HG03354 (cell line): ENCODE data around the gene HIP1.
"Not testable (repeated sequence)": the region's sequence is repeated elsewhere in the genome, so short reads cannot be mapped to it uniquely, and the experiment has no call there.

ENCODE experiments used
- ATAC-seq: cut with Tn5 transposase; IDR thresholded peaks from one replicate; pipeline ENCODE4 v1.9.1; 2021; ENCODE audit warnings: mild to moderate bottlenecking; ENCODE audit not compliant: unreplicated experiment, poor library complexity, severe bottlenecking

The HIP1 gene

DNA sequence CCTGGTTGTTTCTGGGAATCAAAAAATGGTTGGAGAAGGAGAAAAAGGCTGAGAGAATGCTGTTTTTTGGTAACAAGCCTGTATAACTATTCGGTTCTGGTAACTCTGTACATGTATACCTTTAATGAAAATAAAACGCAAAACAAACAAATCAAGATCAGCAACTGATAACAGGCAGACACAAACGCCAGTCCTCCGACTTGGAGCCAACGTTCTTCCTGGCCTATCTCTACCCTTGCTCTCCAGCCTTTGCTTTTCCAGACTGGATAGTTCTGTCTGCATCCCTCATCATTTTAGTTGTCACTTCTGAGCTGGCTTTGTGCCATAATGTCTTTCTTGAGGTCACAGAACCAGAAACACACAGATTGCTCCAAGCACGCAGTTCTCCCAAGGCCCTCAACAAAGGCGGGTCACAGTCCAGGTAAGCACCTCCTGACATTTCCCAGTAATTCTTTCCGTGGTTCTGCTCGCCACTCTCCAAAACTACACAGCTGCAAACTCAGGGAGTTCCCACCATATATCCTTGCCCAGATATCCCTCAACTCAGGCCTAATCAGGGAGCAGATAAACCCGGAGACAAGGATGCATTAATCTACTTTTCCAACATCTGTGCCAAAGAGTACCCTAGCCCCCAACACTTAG lies 20.2 kb downstream of the HIP1 start:
- ATAC-seq: no peak

DNA sequence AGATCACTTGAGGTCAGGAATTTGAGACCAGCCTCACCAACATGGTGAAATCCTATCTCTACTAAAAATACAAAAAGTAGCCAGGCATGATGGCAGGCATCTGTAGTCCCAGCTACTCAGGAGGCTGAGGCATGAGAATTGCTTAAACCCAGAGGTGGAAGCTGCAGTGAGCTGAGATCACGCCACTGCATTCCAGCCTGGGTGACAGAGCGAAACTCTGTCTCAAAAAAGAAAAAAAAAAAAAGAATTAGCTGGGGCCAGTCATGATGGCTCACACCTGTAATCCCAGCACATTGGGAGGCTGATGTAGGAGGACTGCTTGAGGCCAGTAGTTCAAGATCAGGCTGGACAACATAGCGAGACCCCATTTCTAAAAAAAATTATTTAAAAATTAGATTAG lies 21.0 kb downstream of the HIP1 start:
- not testable (repeated sequence) for ATAC-seq

DNA sequence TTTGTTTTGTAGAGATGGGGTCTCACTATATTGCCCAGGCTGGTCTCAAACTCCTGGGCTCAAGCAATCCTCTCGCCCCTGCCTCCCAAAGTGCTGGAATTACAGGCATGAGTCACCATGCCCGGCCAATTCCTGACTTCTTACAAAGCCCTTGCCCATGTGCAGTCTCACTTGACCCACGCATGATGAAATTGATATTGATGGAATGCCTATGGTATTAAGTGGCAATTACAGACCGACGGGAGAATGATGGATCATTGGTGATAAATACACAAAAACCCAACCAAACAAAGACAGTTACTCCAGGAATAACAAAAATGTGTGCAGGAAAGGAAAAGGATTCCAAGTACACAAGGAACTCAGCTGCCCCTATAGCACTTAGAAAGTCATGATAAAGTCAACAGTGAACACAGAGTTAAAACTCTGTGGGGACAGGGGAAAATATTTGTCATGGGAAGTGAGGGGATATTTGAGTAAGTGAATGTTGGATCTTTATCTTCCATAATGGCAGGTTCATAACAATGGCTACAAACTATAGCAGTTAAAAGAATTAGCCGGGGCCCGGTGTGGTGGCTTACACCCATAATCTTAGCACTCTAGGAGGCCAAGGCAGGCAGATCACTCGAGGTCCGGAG lies 21.6 kb downstream of the HIP1 start:
- ATAC-seq: no peak

DNA sequence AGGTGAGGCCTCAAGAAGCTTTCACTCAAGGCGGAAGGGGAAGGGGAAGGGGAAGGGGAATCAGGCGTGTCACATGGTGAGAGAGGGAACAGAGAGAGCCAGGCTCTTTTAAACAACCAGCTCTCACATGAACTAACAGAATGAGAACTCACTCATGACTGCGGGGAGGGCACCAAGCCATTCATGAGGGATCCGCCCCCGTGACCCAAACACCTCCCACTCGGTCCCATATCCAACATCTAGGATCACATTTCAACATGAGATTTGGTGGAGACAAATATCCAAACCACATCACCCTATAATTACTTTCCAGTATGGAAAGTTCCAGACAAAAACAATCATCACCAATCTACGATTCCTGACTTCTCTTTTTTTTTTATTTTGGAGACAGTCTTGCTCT lies 22.9 kb downstream of the HIP1 start:
- no peak for ATAC-seq

DNA sequence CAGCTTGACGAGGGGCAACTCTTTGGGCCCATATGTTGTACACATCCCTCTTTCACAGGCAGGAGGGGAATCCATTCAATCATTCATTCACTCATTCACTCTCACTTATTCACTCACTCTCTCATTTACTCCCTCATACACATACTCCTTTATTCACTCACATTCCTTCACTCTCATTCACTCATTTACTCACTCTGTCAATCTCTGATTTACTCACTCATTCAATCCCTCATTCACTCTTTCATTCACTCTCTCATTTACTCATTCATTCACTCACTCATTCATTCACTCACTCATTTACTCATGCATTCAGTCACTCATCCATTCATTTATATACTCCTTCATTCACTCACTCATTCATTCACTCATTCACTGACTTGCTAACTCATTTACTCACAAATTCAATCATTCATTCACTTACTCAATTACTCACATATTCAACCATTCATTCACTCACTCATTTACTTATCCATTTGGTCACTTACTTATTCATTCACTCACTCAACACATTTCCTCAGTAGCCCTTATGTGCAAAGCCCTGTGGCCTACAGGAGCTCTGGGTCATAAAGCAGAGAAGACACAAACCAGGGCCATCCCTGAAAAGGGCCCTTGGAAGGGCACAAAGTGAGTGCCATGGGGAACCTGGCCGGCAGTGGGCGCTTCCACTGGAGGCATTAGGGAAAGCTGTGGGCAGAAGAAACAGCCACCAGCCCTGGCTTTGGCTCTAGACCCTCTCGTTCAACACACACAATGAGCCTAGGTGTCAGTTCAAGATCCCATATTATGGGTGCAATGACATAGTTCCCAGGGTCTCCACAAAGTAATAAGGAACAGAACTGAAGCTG lies 26.0 kb downstream of the HIP1 start:
- ATAC-seq: no peak

DNA sequence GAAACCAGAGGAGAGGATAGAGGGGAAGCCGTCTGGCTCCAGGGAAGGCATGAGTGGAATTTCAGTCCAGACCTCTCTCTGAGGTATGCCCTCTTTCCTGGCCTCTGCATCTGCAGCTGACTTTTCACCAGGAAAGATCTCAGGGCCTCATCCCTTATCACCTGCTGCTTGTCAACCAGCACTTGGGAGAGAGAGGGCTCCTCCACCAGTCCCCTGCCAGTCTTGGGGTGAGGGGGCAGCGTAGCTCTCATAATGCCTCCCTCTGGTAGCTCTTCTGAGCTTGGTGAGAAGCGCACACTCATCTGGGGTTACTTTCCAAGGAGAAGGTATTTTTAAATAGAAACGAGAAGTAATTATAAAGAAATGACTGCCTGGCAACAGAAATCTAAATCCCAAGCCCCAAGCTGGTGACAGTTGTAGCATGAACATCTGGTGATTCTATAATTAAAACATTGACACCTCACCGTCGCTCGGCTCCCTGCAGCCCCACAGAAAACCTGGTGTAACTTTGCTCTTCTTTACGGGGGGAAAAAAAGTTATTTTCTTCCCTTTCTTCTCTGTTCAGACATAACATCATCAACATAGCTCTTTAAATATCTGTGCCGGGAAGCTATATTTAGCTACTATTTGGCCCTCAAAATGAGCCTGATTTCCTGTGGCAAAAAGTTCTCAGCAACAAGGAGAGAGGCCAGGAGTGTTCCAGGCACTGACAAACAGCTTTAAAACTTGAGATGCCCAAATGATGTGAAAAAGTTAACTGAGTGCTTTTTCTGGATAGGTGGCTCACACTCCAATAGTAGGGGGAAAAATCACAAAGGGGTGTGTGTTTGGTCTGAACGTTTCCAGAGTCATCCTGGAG lies 26.9 kb downstream of the HIP1 start:
- ATAC-seq: no peak

DNA sequence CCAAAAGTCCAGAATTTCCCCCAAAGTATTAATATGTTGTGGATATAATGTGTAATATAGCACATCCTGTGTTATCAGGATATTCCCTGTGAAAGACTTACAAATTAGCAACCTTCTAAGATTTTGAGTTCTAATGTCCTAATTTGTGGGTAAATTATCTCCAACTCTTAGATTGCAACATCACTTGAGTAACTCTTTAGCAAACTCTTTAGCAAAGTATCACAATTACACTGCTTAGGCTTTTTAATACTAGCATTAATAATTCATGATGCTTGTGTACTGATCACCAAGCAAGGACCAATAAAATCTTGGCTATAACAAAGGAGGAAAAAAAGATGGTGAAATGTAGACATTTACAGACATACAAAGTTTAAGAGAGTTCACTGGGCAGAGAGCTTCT lies 27.7 kb downstream of the HIP1 start:
- no peak for ATAC-seq

DNA sequence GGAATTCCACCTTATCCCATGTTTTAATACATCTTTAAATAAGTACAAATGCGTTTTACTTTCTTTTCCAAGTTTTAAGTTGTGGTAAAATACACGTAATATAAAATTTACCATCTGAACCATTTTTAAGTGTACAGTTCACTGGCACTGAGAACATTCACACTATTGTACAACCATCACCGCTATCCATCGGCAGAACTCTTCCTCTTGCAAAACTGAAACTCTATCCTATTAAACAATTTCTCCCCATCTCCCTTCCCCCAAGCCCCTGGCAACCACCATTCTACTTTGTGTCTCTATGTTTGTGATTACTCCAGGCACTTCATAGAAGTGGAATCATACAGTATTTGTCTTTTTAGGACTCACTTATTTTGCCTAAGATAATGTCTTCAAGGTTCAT lies 33.8 kb downstream of the HIP1 start:
- ATAC-seq: no peak

DNA sequence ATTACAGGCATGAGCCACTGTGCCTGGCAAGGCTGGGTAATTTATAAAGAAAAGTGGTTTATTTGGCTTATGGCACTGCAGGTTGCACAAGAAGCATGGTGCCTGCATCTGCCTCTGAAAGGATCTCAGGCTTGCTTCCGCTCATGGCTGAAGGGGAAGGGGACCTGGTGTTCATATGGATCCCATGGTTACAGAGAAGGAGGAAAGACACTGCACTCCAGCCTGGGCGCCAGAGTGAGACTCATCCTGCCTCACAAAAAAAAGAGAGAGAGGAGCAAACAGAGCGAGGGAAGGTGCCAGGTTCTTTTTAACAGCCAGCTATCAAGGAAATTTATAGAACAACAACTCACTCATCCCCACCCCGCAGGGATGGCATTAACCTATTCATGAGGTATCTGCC lies 36.2 kb downstream of the HIP1 start:
- no peak for ATAC-seq

DNA sequence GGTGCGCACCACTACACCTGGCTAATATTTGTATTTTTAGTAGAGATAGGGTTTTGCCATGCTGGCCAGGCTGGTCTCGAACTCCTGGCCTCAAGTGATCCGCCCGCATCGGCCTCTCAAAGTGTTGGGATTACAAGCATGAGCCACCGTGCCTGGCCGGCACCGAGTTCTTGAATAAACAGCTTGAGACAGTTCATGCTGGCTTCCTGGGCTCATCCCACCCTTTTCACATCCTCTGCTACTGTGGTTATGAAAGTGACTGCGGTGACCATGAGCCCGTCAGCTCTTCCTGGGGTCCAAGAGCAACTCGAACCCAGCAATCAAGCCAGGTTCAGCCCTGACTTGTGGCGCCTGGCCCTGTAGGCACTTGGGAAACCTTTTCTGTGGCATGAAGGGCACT lies 38.7 kb downstream of the HIP1 start:
- ATAC-seq: no peak

DNA sequence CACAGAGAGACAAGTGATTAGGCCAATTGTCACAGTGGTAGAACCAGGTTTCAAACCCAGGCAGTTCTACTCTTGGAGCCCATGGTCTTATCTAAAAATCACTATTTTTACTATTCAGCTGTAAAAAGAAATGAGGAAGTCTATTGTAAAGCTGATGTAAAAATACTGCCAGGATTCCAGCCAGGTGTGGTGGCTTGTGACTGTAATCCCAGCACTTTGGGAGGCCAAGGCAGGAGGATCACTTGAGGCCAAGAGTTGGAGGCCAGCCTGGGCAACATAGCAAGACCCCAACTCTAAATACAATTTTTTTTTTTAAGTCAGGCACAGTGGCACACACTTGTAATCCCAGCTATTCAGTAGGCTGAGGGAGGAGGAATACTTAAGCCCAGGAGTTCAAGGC lies 40.4 kb downstream of the HIP1 start:
- ATAC-seq: no peak

DNA sequence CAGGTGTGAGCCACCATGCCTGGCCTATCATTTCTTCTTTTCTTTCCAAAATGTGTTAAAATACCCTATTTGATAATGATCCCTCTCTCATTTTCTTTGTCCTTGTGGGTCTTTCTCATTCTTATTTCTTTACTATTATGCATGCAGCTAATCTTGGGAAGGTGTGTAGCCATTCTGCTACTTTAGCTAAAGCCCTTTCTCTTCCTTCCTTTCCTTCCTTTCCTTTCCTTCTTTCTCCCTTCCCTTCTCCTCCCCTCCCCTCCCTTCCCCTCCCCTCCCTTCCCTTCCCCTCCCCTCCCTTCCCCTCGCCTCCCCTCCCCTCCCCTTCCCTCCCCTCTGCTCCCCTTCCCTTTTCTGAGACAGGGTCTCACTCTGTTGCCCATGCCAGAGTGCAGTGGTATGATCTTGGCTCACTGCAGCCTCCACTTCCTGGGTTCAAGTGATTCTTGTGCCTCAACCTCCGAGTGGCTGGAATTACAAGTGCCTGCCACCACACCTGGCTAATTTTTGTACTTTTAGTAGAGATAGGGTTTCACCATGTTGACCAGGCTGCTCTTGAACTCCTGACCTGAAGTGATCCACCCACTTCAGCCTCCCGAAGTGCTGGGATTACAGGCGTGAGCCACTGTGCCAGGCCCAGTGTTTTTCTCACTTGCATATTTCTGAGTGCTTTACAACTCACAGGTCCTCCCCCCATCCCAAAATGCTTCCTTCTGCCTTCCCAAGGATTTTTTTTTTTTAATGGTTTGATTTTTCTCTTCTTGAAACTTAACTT lies 42.3 kb downstream of the HIP1 start:
- no peak for ATAC-seq

DNA sequence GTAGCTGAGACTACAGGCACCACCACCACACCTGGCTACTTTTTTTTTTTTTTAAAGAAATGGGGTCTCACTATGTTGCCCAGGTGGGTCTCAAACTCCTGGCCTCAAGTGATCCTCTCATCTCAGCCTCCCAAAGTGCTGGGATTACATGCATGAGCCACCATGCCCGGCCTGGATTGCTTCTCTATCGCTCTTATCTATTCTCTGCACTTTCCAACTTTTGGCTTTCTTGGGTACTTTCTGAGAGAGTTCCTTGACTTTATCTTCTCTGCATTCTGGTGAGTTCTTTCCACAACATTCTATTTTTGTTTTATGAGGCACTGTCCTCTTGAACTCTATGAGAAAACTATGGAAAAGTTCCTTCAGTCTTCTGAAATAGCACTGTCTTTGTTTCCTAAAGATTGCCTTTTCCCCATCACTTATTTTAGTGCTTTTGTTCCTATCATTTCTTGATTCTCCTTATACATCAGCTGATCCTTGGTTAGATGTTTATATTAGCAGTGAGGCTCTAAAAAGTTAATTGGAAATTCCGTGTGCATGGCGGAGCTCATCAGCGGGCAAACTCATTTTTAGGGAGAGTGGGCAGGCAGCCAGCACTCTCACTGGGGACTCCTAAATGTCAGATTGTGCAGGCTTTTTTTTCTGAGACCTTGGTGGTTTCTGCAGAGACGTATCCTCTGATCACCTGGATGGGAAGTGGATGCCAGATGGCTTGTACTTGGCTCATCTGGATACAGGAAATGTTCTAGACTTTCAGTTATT lies 43.9 kb downstream of the HIP1 start:
- no peak for ATAC-seq

DNA sequence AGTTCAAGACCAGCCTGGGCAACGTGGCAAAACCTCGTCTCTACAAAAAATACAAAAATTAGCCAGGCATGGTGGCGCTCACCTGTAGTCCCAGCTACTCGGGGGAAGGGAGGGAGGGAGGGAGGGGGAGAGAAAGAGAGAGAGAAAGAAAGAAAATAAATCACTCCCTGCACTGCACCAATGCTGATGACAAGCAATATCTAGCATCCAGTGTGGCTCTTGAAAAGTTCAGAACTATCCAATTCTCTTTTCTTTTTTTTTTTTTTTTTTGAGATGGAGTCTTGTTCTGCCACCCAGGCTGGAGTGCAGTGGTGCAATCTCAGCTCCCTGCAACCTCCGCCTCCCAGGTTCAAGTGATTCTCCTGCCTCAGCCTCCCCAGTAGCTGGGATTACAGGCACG lies 45.1 kb downstream of the HIP1 start:
- ATAC-seq: not testable (repeated sequence)

DNA sequence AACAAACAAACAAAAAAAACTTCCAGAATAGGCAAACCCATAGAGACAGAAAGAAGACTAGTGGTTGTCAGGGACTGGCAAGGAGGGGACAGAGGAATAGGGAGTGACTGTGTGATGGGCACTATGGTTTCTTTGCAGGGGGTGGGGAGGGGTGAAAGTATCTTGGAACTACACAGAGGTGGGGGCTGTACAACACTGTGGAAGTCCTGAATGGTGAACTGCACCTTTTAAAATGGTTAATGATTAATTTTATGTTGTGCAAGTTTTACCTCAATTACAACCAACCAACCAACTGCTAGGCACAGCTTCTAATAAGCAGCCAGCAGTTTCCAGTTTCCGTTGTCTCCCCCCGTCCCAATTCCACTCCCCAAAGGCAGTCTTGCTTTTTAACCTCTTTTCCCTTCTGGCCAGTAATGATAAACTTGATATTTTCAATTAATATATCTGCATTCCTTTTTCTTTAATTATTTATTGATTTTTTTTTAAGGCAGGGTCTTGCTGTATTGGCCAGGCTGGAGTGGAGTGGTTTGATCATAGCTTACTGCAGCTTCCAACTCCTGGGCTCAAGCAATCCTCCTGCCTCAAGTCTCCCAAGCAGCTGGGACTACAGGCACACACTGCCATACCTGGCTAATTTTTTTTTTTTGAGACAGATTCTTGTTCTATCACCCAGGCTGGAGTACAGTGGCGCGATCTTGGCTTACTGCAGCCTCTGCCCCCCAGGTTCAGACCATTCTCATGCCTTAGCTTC lies 46.8 kb downstream of the HIP1 start:
- ATAC-seq: no peak

DNA sequence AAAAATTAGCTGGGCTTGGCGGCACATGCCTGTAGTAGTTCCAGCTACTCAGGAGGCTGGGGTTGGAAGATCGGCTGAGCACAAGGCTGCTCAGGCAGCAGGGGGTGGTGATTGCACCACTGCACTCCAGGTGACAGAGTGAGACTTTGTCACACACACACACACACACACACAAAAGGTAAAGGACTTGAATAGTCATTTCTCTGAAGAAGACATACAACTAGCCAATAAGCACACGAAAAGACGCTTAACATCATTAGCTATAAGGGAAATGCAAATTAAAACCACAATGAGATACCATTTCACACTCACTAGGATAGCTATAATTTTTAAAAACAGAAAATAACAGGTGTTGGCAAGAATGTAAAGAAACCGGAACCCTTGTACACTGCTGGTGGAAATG lies 48.6 kb downstream of the HIP1 start:
- no peak for ATAC-seq

DNA sequence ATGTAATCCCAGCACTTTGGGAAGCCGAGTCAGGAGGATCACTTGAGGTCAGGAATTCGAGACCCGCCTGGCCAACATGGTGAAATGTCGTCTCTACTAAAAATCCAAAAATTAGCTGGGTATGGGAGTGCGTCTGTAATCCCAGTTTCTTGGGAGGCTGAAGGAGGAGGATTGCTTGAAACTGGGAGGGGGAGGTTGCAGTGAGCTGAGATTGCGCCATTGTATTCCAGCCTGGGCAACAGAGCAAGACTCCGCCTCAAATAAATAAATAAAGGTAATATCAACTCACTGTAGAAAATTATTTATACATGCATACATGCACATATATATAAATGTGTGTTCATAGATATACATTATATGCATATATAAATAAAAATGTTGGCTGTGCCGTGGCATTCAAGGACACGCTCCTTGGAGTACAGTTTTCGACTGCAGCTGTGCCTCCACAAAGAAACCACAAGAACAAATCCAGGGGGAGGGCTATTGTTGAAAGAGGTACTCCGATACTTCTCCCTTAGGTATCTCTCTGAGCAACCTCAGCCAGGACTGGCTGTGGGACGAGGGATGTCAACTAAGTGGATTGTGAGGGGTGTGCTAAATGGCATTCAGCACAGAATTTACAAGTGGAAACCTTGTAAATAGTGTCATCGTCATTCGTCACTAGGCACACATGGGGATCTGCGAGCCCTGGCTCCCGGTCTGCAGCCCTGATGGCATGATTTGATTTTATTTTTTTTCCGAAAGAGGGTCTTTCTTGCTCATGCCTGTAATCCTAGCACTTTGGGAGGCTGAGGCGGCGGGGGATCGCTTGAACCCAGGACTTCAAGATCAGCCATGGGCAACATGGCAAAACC lies 49.3 kb downstream of the HIP1 start:
- no peak for ATAC-seq
